COR-L47 (cell line): ENCODE results near the gene TEC.
"Not testable (repeated sequence)": the region's sequence is repeated elsewhere in the genome, so short reads cannot be mapped to it uniquely, and the experiment has no call there.

Experiments used
- DNase-seq: peaks from one replicate; lab custom pipeline; 2025; lab: John Stamatoyannopoulos, UW

TEC gene

GRCh38 chr4:48195853-48196252 is 73.8 kb downstream of the TEC start:
- no peak for DNase-seq

GRCh38 chr4:48195374-48195773 is 74.3 kb downstream of the TEC start:
- peak; percentile 90 for DNase-seq

- no peak for DNase-seq
These were observed 74.7 kb downstream of the TEC start for GRCh38 chr4:48194971-48195370.

GRCh38 chr4:48193921-48194468 is 75.6 kb downstream of the TEC start:
- no peak for DNase-seq

- DNase-seq, result no peak
These were observed 76.4 kb downstream of the TEC start for GRCh38 chr4:48193096-48193836.

- DNase-seq, result no peak
These were observed 77.9 kb downstream of the TEC start for GRCh38 chr4:48191758-48192157.

GRCh38 chr4:48190839-48191238 is 78.8 kb downstream of the TEC start:
- no peak for DNase-seq

- no peak for DNase-seq
These were observed 79.9 kb downstream of the TEC start for GRCh38 chr4:48189731-48190130.

- no peak for DNase-seq
These were observed 81.2 kb downstream of the TEC start for GRCh38 chr4:48188390-48188789.

GRCh38 chr4:48187813-48188212 is 81.8 kb downstream of the TEC start:
- no peak for DNase-seq

GRCh38 chr4:48187066-48187465 is 82.6 kb downstream of the TEC start:
- DNase-seq, result not testable (repeated sequence)

GRCh38 chr4:48186394-48186793 is 83.2 kb downstream of the TEC start:
- DNase-seq, result not testable (repeated sequence)

GRCh38 chr4:48184882-48185281 is 84.8 kb downstream of the TEC start:
- no peak for DNase-seq

- DNase-seq, result no peak
These were observed 89.4 kb downstream of the TEC start for GRCh38 chr4:48180234-48180633.

GRCh38 chr4:48178931-48179330 is 90.7 kb downstream of the TEC start:
- peak; percentile 25 for DNase-seq

GRCh38 chr4:48175806-48176205 is 93.8 kb downstream of the TEC start:
- no peak for DNase-seq

- DNase-seq, result no peak
These were observed 94.3 kb downstream of the TEC start for GRCh38 chr4:48175328-48175727.

- DNase-seq, result no peak
These were observed 96.3 kb downstream of the TEC start for GRCh38 chr4:48173056-48173991.

GRCh38 chr4:48172651-48173050 is 97.0 kb downstream of the TEC start:
- DNase-seq, result no peak

GRCh38 chr4:48169636-48170035 is 100.0 kb downstream of the TEC start:
- no peak for DNase-seq

GRCh38 chr4:48167538-48168263 is 101.9 kb downstream of the TEC start:
- no peak for DNase-seq

GRCh38 chr4:48164561-48164960 is 105.1 kb downstream of the TEC start:
- DNase-seq, result not testable (repeated sequence)
